Kidney epithelial cell (primary cell): Measurements from ENCODE around the gene RNF141. TPM values are rescaled to one million over a fixed set of nuclear protein-coding genes. Genes with fewer than 3 reads are reported as not detected.

Experiments
- DNase-seq: peaks from one replicate; pipeline ENCODE4 v3.0.0-alpha.2; 2010; ENCODE audit warnings: low read depth
- H3K27me3 ChIP-seq: 2 replicates; pipeline ENCODE4 v1.6.0; 2011; ENCODE audit warnings: low read length; ENCODE audit not compliant: control insufficient read depth, insufficient read depth
- H3K36me3 ChIP-seq: 2 replicates; pipeline ENCODE4 v1.5.1; 2011; ENCODE audit warnings: low read length; ENCODE audit not compliant: control insufficient read depth, insufficient read depth
- H3K4me3 ChIP-seq: 2 replicates; pipeline ENCODE4 v1.5.1; 2011; ENCODE audit warnings: low read depth, mild to moderate bottlenecking, control low read depth, low read length
- total RNA-seq: library from RNA; depleted of rRNA; stranded (reverse); fragments of >200 nt; gene quantifications from 2 replicates; pipeline ENCODE4 v1.2.3, GENCODE V29; 2015
- TF ChIP-seq, protein P1 (sequence below): IDR thresholded peaks from 2 replicates; pipeline ENCODE4 v1.5.1; 2011; ENCODE audit warnings: mild to moderate bottlenecking, moderate library complexity, low read length, control low read depth, inconsistent platforms; ENCODE audit not compliant: insufficient read depth, poor library complexity, severe bottlenecking

RNF141 gene
- total RNA-seq, 1 donor from 2014 or later = 26.0 TPM

DNA sequence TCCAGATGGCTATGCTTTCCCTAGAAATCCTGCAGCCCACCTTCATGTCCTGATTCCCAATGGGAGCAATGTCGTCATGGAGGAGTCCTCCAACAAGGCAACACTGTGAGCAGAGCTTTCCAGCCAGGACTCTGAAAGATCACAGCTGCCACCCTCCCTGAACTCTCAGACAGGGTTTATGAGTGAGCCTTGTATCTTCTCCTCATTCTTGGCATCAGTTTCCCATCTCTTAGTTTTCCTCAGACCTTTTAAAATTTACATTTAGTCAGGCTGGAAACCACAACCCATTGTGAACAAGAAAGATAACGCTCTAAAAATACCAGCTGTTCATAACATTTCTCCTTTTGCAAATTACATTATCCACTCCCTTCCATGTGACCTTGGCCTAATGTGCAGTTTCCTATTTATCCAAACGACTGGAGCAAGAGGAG is 43.1 kb upstream of the RNF141 start:
- H3K36me3 ChIP-seq = no peaks in the 10 kb centered on the region
- TF ChIP-seq, protein P1, sequence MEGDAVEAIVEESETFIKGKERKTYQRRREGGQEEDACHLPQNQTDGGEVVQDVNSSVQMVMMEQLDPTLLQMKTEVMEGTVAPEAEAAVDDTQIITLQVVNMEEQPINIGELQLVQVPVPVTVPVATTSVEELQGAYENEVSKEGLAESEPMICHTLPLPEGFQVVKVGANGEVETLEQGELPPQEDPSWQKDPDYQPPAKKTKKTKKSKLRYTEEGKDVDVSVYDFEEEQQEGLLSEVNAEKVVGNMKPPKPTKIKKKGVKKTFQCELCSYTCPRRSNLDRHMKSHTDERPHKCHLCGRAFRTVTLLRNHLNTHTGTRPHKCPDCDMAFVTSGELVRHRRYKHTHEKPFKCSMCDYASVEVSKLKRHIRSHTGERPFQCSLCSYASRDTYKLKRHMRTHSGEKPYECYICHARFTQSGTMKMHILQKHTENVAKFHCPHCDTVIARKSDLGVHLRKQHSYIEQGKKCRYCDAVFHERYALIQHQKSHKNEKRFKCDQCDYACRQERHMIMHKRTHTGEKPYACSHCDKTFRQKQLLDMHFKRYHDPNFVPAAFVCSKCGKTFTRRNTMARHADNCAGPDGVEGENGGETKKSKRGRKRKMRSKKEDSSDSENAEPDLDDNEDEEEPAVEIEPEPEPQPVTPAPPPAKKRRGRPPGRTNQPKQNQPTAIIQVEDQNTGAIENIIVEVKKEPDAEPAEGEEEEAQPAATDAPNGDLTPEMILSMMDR = no peak
- no peak overlapping the region for H3K4me3 ChIP-seq
- no peak for DNase-seq
- H3K27me3 ChIP-seq = no peaks in the 10 kb centered on the region

DNA sequence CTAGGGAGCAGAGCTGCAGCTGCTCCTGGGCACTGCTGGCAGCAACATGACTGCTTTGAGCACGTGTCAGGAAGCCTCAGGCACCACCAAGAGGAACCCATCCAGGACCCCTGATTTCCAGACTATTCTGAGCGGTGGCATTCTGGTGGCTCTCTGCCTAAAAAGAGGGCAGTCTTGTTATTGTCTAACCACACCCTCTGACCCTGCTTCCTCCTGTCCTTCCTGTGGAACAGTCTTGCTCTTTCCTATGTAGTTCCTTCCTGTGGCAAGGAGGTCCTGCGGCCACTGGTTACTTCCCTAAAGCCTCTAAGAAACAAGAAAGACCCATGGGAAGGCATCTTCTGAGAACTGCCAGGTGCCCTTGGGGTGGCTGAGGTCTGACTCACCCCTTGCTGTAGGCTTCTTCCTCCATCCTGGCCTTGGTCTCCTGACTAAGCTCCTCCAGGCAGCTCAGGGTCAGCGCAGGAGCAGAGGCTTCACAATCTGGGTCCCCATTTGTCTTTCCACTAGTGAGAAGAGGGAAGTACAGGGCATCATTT is 40.6 kb upstream of the RNF141 start:
- Histone ChIP-seq H3K4me3 (no peak overlapping the region), H3K27me3 (no peaks in the 10 kb centered on the region), H3K36me3 (no peaks in the 10 kb centered on the region)
- DNase-seq = no peak
- TF ChIP-seq, protein P1 = no peak

DNA sequence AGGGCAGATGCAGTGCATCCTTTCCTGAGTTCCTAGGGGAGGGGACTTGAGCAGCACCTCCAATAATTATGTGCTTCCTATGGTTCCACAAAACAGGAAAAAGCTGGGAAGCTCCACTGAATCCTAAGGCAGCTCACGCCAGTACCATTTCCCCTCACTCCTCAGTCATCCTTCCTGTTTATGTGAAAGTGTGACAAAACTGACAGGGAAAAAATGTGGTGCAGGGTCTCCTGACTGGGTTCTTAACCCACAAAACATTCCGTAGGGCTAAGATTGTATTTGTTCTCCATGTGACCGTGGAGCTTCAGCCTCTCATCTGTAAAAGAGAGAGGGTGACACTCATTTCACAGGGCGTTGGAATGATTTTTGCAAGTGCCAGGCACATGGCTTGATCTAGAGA is 39.6 kb upstream of the RNF141 start:
- H3K4me3 ChIP-seq = no peak overlapping the region

DNA sequence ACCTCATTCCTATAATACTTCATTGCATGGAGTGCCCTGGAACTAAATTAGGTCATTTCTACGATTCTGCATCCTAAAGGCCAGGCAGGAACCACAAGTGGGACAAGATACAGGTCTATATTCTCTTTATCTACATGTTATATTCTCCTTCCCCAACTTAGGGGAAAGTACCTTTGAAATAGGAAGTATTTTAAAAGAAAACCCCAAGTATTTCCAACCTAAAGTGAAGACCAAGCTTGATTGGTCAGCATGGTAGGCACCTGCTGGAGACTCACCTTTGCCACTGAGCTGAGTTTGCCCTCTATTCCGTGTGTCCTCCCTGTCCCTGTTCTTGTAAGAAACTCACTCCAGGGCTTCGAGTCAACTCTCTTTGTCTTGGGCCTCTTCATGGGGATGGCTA is 38.7 kb upstream of the RNF141 start:
- Histone ChIP-seq H3K36me3 (no peaks in the 10 kb centered on the region), H3K27me3 (no peaks in the 10 kb centered on the region), H3K4me3 (no peak overlapping the region)
- no peak for DNase-seq
- TF ChIP-seq, protein P1 = no peak

More for the DNA sequence above, 39.6 kb upstream of the RNF141 start:
- TF ChIP-seq, protein P1 = no peak
- DNase-seq = no peak
- Histone ChIP-seq H3K27me3 (no peaks in the 10 kb centered on the region), H3K36me3 (no peaks in the 10 kb centered on the region)

DNA sequence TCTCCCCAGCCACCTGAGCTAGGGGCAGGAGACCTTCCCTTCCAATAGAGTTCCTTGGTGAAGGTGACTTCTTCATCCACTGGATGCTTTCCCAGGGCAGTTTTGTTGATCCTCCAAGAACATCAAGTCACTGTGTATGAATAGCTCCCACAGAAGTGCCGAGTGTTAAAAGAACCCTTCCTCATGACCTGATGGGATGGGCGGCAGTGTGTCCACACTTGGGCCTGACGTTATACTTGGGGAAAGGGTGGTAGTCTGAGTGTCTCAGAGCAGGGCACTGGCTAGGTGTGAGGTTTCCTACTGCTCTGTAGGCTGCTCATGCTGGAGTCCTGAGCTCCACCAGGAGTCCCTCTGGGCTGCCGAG is 35.0 kb upstream of the RNF141 start:
- H3K4me3 ChIP-seq = no peak overlapping the region
- DNase-seq = no peak
- H3K36me3 ChIP-seq = no peaks in the 10 kb centered on the region
- TF ChIP-seq, protein P1 = no peak
- no peaks in the 10 kb centered on the region for H3K27me3 ChIP-seq

DNA sequence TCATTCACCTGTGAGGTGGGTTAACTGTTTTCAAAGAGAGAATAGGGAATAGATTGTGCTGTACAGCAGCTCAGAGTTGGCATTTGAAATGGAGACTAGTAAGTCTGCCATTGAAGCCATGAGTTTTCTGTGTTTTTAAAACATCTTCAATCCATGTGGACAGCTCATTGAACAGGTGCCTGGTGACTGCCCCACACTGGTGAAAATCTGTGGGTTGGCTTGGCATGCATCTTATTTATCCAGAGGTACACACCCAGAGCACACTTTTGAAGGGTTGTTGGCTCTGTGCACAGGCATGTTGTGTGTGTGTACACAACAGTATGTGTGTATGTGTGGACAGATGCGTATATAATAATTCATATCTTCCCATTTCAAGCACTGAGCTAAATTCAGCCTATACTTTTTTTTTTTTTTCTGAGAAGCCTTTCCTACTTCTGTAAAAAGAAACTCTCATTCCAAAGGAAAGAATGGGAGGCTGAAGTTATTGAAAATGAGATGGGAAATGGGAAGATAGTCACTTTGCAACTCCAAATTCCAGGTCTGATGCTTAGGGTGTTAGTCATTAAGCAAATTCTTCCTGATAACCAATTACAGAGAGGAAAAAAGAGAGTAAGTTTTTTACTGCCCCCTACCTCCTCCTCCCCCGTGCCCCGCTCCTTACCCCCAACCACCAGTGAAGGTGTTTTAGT is 34.5 kb upstream of the RNF141 start:
- Histone ChIP-seq H3K36me3 (no peaks in the 10 kb centered on the region), H3K4me3 (no peak overlapping the region), H3K27me3 (no peaks in the 10 kb centered on the region)
- no peak for DNase-seq
- TF ChIP-seq, protein P1 = no peak
